ENCODE data around the gene MYADML2. TPM values are rescaled to one million over a fixed set of nuclear protein-coding genes. Genes with fewer than 3 reads are reported as not detected.

The MYADML2 gene
- total RNA-seq, 1 experiment from 2014 or later = not detected

DNA sequence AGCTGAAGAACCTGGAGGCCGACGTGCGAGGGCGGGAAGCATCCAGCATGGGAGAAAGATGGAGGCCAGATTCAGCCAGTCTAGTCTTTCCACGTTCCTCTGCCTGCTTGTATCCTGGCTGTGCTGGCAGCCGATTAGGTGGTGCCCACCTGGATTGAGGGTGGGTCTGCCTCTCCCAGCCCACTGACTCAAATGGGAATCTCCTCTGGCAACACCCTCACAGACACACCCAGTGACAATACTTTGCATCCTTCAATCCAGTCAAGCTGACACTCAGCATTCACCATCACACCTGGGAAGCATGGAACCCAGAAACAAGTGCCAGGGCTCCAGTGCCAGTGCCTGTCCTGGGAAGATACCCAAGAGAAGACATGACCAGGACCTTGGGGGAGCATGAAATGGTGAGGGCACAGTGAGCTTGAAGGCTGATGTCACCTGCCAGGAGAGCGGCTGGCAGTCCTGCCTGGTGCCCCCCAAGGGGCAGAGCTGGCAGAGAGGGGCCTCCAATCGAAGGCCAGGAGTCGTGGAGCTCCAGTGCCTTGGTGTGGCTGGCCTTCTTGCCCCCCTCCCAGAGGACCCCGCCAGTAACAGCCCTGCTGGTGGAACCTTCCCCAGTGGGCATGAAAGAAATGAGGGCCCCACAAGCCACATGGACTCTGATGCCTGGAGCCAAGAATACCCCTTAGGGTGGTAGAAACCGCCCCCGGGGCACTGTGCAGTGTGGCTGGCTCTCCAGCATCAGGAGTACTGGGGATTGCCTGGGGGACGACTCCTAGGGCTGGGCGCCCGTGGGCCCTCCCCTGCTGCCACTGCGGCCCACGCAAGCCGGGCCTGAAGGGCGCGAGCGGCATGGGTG, 45.6 kb downstream of the MYADML2 start:
- ChIA-PET CTCF (no interaction called here), POLR2A (ENCODE audit: unreplicated experiment) (no interaction called here)
- Histone ChIP-seq H3K79me2 (ENCODE audit: low read length) (peaks cover 12% of the 10 kb centered on the region; the same call in 1 of the 2 replicates), H3F3A (ENCODE audit: low read length, unreplicated experiment) (peaks cover 18% of the 10 kb centered on the region), H3K4me2 (ENCODE audit: low read length) (no peak overlapping the region), H3K27ac (ENCODE audit: low read length) (no peak overlapping the region), H3K9me3 (ENCODE audit: low read length) (no peaks in the 10 kb centered on the region), H4K20me1 (ENCODE audit: low read length) (no peaks in the 10 kb centered on the region), H3K36me3 (ENCODE audit: low read depth, low read length) (peaks cover 6% of the 10 kb centered on the region; the same call in 1 of the 2 replicates), H3K9ac (ENCODE audit: low read length) (no peak overlapping the region), H3K9me2 (replicated peaks; ENCODE audit: low read length) (no peaks in the 10 kb centered on the region), H2AFZ (ENCODE audit: low read length) (no peak overlapping the region), H3K27me3 (ENCODE audit: low read length) (no peaks in the 10 kb centered on the region), H3K4me3 (ENCODE audit: low read length) (no peak overlapping the region), H3K4me1 (ENCODE audit: insufficient read depth, low read length) (peaks cover 32% of the 10 kb centered on the region)
- ATAC-seq = no peak
- BruUV-seq (replicated peaks) = TSS peak; percentile 16
- no peak for DNase-seq
- TF ChIP-seq EZH2 (IDR thresholded peaks at IDR 0.05; ENCODE audit: low read length, unreplicated experiment) (no peak), EZH2phosphoT487 (IDR thresholded peaks at IDR 0.05; ENCODE audit: borderline replicate concordance, low read length) (no peak)
- TF ChIP-seq, protein P1, sequence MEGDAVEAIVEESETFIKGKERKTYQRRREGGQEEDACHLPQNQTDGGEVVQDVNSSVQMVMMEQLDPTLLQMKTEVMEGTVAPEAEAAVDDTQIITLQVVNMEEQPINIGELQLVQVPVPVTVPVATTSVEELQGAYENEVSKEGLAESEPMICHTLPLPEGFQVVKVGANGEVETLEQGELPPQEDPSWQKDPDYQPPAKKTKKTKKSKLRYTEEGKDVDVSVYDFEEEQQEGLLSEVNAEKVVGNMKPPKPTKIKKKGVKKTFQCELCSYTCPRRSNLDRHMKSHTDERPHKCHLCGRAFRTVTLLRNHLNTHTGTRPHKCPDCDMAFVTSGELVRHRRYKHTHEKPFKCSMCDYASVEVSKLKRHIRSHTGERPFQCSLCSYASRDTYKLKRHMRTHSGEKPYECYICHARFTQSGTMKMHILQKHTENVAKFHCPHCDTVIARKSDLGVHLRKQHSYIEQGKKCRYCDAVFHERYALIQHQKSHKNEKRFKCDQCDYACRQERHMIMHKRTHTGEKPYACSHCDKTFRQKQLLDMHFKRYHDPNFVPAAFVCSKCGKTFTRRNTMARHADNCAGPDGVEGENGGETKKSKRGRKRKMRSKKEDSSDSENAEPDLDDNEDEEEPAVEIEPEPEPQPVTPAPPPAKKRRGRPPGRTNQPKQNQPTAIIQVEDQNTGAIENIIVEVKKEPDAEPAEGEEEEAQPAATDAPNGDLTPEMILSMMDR (conservative IDR thresholded peaks at IDR 0.05; ENCODE audit: low read depth, low read length) = no peak
- intact Hi-C loops (cut with micrococcal nuclease) = no loop called here

DNA sequence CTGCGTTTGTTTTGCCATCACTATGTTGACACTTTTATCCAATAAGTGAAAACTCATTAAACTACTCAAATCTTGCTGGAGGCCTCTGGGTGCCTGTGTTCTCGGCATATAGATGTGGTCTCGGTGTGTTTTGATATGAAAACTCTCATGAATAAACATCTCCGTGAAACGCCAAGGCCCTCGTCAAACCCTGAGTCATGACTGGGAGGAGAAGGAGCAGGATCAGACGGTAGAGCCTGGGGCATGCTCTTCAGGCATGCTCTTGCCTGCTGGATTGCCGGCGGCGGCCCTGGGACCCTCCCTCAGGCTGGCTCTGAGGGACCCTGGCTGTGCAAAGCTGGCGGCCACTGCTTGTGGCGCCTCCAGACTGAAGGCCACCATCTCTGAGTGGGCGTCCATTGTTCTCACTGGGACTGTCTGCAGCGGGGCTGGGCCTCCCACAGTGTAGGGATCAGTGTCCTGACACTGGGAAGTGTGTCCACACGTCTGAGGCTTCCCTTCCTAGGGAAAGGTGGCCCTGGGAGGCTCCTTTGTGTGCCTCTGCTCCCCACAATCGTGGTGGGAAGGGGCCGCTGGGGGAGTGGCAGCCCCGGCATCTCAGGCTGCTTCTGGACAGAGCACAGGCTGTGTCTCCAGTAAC, 46.7 kb downstream of the MYADML2 start:
- Histone ChIP-seq H4K20me1 (ENCODE audit: low read length) (no peaks in the 10 kb centered on the region), H3K27me3 (ENCODE audit: low read length) (no peaks in the 10 kb centered on the region), H3K9ac (ENCODE audit: low read length) (no peak overlapping the region), H3K79me2 (ENCODE audit: low read length) (peaks cover 16% of the 10 kb centered on the region), H3K4me3 (ENCODE audit: low read length) (no peak overlapping the region), H3K4me1 (ENCODE audit: insufficient read depth, low read length) (peaks cover 34% of the 10 kb centered on the region), H2AFZ (ENCODE audit: low read length) (no peak overlapping the region), H3K36me3 (ENCODE audit: low read depth, low read length) (peaks cover 10% of the 10 kb centered on the region), H3K27ac (ENCODE audit: low read length) (peak overlapping the region; percentile 100; the same call in 1 of the 2 replicates), H3F3A (ENCODE audit: low read length, unreplicated experiment) (peaks cover 18% of the 10 kb centered on the region), H3K4me2 (ENCODE audit: low read length) (no peak overlapping the region), H3K9me3 (ENCODE audit: low read length) (no peaks in the 10 kb centered on the region), H3K9me2 (replicated peaks; ENCODE audit: low read length) (no peaks in the 10 kb centered on the region)
- no peak for ATAC-seq
- ChIA-PET POLR2A (ENCODE audit: unreplicated experiment) (no interaction called here), CTCF (no interaction called here)
- no peak for DNase-seq
- BruUV-seq (replicated peaks) = no TSS peak
- TF ChIP-seq, protein P1 (conservative IDR thresholded peaks at IDR 0.05; ENCODE audit: low read depth, low read length) = no peak
- TF ChIP-seq EZH2 (IDR thresholded peaks at IDR 0.05; ENCODE audit: low read length, unreplicated experiment) (no peak), EZH2phosphoT487 (IDR thresholded peaks at IDR 0.05; ENCODE audit: borderline replicate concordance, low read length) (no peak)
- intact Hi-C loops (cut with micrococcal nuclease) = no loop called here
